Measurements from ENCODE around the gene MYCBPAP. TPM values are rescaled to one million over a fixed set of nuclear protein-coding genes. Genes with fewer than 3 reads are reported as not detected.

The MYCBPAP gene
- polyA plus RNA-seq, 1 experiment, result 0.17 TPM

GRCh38 chr17:50566886-50567285, 58.6 kb downstream of the MYCBPAP start:
- ChIA-PET POLR2A (no interaction called here), CTCF (no interaction called here)
- no peak for DNase-seq (ENCODE audit: low read depth, low spot score)
- no peak for TF ChIP-seq CTCF (IDR thresholded peaks at IDR 0.05; ENCODE audit: low read depth, low read length)
- Histone ChIP-seq H3K27me3 (ENCODE audit: control insufficient read depth, insufficient read depth, low read length) (peaks cover 65% of the 10 kb centered on the region), H3K27ac (ENCODE audit: low read depth, low read length) (no peak overlapping the region), H3K9me3 (ENCODE audit: control insufficient read depth, insufficient read depth, low read length) (no peaks in the 10 kb centered on the region; the same call in 1 of the 2 replicates), H3K4me3 (ENCODE audit: low read depth, low read length) (no peak overlapping the region)

- peaks cover 48% of the 10 kb centered on the region for H3K27me3 ChIP-seq (ENCODE audit: control insufficient read depth, insufficient read depth, low read length)
- POLR2A ChIA-PET, result no interaction called here
- TF ChIP-seq CTCF (IDR thresholded peaks at IDR 0.05; ENCODE audit: low read depth, low read length), result no peak
- CTCF ChIA-PET, result no interaction called here
- no peak overlapping the region for H3K4me3 ChIP-seq (ENCODE audit: low read depth, low read length)
- H3K9me3 ChIP-seq (ENCODE audit: control insufficient read depth, insufficient read depth, low read length), result no peaks in the 10 kb centered on the region
- no peak for DNase-seq (ENCODE audit: low read depth, low spot score)
- no peak overlapping the region for H3K27ac ChIP-seq (ENCODE audit: low read depth, low read length)
Observed at GRCh38 chr17:50568659-50569058, 60.4 kb downstream of the MYCBPAP start.

- H3K27me3 ChIP-seq (ENCODE audit: control insufficient read depth, insufficient read depth, low read length), result peaks cover 48% of the 10 kb centered on the region
- CTCF ChIA-PET, result no interaction called here
- no peak for DNase-seq (ENCODE audit: low read depth, low spot score)
Observed at GRCh38 chr17:50569592-50569991, 61.4 kb downstream of the MYCBPAP start.

GRCh38 chr17:50570032-50570431, 61.8 kb downstream of the MYCBPAP start:
- no peak for TF ChIP-seq CTCF (IDR thresholded peaks at IDR 0.05; ENCODE audit: low read depth, low read length)
- no peak for DNase-seq (ENCODE audit: low read depth, low spot score)
- CTCF ChIA-PET, result no interaction called here
- Histone ChIP-seq H3K9me3 (ENCODE audit: control insufficient read depth, insufficient read depth, low read length) (no peaks in the 10 kb centered on the region), H3K27me3 (ENCODE audit: control insufficient read depth, insufficient read depth, low read length) (peaks cover 50% of the 10 kb centered on the region), H3K27ac (ENCODE audit: low read depth, low read length) (no peak overlapping the region), H3K4me3 (ENCODE audit: low read depth, low read length) (no peak overlapping the region)
- POLR2A ChIA-PET, result no interaction called here

More at GRCh38 chr17:50569592-50569991, 61.4 kb downstream of the MYCBPAP start:
- POLR2A ChIA-PET, result no interaction called here
- Histone ChIP-seq H3K27ac (ENCODE audit: low read depth, low read length) (no peak overlapping the region), H3K9me3 (ENCODE audit: control insufficient read depth, insufficient read depth, low read length) (no peaks in the 10 kb centered on the region), H3K4me3 (ENCODE audit: low read depth, low read length) (no peak overlapping the region)
- no peak for TF ChIP-seq CTCF (IDR thresholded peaks at IDR 0.05; ENCODE audit: low read depth, low read length)

GRCh38 chr17:50570528-50570927, 62.3 kb downstream of the MYCBPAP start:
- Histone ChIP-seq H3K27me3 (ENCODE audit: control insufficient read depth, insufficient read depth, low read length) (peaks cover 47% of the 10 kb centered on the region), H3K4me3 (ENCODE audit: low read depth, low read length) (no peak overlapping the region), H3K9me3 (ENCODE audit: control insufficient read depth, insufficient read depth, low read length) (no peaks in the 10 kb centered on the region), H3K27ac (ENCODE audit: low read depth, low read length) (no peak overlapping the region)
- no peak for DNase-seq (ENCODE audit: low read depth, low spot score)
- TF ChIP-seq CTCF (IDR thresholded peaks at IDR 0.05; ENCODE audit: low read depth, low read length), result no peak
- ChIA-PET CTCF (no interaction called here), POLR2A (no interaction called here)
